GM19099 (cell line): ENCODE results near the gene MBTPS1.

Experiments
- POLR2A ChIP-seq: IDR thresholded peaks from 3 replicates; pipeline ENCODE4 v1.6.1; 2011; ENCODE audit warnings: low read depth; ENCODE audit not compliant: insufficient read length; ENCODE audit errors: extremely low read depth

MBTPS1 gene

GRCh38 chr16:84141143-84141670, 24.5 kb upstream of the MBTPS1 start:
- TF ChIP-seq POLR2A, result no peak

DNA sequence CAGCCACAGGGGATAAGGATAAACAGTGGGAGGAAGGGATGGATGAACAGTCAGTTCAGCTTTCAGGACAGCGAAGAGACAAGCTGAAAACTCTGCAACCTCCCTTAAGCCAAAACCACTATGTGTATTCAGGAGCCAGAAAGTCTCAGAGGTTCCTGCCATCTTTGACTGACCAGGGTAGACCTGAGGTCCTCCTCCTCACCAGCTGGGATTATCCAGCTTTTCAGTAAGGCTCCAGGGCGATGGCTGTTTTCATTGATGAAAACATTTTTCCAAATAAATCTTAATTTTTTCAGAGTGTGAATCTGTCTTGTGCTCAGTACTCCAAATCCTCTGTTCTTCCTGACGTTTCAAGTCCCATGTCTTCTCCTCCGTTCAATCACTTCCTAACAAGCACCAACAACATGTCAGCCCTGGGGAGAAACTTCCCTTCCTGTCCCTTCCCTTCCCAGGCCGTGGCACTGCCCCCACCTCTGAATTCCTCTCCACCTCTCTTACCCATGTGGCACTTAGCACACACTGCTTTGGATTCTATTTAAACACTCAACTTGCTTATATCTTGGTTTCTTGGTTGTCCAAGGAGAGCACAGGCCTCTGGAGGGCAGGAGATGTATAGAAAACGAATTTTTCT, 23.0 kb upstream of the MBTPS1 start:
- no peak for TF ChIP-seq POLR2A

- TF ChIP-seq POLR2A, result no peak
These were observed 22.3 kb upstream of the MBTPS1 start for GRCh38 chr16:84138824-84139627.

DNA sequence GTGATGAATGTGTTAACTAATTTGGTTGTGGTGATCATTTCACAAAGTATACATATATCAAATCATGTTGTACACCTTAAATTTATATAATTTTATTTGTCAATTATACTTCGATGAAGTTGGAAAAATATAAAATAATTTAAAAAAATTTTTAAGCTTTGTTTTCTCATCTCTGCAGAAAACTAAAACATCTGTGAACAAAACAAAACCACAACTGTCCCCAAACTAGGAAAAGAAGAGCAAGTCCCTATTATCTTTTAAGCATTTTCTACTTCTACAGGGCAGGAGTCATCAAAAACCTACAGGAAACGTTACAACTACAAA, 21.7 kb upstream of the MBTPS1 start:
- no peak for TF ChIP-seq POLR2A

DNA sequence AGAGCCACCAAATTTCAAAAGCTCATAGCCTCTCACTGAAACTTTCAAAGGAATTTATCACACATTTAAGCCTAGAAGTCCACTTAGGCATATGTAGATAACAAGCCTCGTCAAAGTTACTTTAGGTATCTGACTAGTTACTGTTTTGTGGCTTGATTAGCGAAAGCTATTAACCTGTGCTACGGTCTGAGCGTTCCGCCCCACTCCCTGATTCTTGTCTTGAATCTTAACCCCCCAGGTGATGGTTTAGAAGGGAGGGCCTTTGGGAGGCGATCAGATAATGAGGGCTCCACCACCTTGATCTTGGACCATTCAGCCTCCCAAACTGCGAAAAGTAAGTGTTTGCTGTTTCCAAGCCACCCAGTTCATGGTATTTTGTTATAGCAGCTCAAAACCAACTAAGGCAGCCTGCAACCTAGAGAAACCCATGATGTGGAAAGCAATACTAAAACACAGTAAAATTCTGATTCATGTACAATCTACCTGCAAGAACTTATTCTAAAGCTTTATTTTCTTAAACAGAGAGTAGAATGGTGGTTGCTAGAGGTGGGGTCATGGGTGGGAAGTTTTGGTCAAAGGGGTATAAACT, 21.1 kb upstream of the MBTPS1 start:
- TF ChIP-seq POLR2A, result no peak

DNA sequence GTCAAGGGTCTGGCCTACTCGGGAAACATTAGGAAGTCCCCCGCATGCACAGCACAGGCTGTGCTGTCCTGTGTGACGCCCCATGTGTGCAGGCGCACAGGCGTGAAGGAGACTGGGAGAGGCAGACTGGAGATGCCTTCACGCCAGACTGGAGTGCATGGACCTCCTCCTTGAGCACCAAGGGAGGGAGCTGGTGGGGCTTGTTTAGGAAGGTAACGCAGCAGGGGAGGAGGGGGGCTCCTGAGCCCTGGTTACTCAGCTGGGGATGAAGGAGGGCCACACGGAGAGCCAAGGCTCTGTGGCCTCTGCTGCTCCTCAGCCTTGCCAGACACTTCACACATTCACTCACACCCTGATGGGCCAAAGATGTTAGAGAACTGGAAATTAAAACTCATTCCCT, 20.5 kb upstream of the MBTPS1 start:
- no peak for TF ChIP-seq POLR2A

DNA sequence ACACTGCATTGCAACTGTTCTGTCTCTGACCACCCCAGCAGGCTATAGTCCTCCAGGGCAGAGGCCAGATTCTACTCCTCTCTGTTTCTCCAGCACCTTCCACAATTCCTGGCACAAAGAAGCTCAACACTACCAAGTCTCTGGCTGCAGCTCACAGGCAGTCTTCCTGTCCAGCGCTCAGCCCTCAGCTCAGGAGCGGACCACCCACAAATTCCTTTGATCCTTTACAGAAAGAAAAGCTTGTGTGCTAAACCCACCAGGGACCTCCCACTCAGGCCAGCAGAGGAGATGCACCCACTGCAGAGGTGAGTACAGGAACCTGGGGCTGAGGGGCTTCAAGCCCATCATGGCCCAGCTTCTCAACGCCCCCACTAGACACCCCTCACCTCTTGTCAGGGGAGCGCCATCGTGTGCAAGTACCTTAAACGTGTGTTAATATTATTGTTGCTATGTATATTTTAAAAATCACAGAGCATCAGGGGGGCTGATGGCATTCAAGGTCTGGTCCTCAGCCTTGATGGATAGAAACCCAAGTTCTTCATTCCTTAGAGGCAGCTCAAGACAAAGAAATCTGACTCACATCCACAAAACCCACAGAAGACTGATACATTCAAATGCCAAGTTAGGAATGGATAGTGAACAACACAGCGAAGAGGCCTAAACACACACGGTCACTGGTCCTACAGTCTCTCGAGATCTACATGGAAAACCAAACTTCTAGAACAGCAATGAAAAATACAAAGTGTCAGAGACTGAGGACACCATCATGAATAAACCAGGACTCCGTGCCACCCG, 19.8 kb upstream of the MBTPS1 start:
- no peak for TF ChIP-seq POLR2A

GRCh38 chr16:84132527-84133285, 16.0 kb upstream of the MBTPS1 start:
- no peak for TF ChIP-seq POLR2A

DNA sequence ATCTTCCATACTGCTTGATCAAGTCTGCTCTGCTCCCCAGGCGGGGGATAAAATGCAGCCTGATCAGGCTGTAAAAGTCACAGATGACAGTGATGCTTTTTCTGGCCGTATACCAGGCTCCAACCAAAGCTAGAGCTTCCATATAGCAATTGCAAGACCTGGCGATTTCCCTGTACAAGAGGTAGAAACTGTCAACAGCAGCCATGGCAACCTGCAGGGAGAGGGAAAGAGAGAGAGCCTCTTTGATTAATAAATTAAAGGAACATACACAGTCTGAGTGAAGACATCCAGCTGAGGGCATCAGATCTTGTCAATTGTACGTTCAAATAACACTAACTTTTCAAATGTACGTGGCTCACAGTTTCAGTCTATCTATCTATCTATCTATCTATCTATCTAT, 14.4 kb upstream of the MBTPS1 start:
- no peak for TF ChIP-seq POLR2A

DNA sequence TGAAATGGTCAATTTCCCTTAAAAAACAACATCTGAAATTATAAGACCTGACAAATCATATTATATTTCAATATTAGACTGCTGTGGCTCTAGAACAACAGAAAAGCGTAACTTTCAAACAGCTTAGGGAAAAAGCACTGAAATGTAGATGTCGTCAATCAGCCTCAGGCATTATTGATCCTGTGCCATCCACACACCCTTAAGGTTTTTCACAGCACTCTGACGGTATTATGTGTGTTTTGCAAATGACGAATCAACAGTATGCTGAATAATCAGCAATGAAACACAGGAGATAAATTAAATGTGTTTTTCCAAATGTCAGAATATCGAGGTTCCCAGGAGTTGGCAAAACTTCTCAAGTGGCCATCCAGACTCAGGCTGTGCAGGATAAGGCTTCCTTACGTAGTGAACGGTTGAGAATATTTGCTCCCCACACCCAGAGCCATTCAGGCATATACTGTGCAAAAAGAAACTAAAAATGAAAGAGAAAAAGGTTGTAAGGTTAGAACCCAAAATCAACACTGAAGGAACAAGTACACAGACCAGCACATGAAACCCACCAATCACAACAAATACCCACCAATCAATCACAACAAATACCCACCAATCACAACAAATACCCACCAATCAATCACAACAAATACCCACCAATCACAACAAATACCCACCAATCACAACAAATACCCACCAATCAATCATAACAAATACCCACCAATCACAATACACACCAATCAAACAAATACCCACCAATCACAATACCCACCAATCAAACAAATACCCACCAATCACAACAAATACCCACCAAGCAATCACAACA, 7.7 kb upstream of the MBTPS1 start:
- no peak for TF ChIP-seq POLR2A

- TF ChIP-seq POLR2A, result no peak
These were observed 4.3 kb upstream of the MBTPS1 start for GRCh38 chr16:84121007-84121406.

GRCh38 chr16:84120023-84120422, 3.3 kb upstream of the MBTPS1 start:
- TF ChIP-seq POLR2A, result no peak

DNA sequence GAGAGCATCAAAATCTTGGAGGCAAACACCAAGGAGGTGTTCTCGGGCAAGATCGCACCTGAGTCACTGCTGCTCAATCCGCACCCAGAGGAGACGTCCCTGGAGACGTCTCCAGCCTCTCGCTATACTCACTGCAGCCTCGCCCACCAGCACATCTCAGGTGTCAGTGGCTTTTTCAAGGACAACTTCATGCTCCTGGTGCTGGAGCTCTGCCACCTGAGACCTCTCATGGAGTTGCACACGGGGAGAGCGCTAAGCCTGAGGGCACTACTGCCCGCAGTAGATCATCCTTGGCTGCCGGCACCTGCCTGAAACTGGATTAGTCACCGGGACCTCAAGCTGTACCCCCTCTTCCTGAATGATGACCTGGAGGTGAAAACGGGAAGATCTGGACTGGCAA, 2.6 kb upstream of the MBTPS1 start:
- no peak for TF ChIP-seq POLR2A

GRCh38 chr16:84117494-84117843, 727 bp upstream of the MBTPS1 start:
- TF ChIP-seq POLR2A, result no peak
